GM10266 (cell line): Measurements from ENCODE around the gene RPS19BP1.

Source experiments
- DNase-seq: peaks from one replicate; pipeline ENCODE4 v3.0.0; 2012; ENCODE audit errors: extremely low spot score
- CTCF ChIP-seq: IDR thresholded peaks from 2 replicates; pipeline ENCODE4 v1.5.1; 2012; ENCODE audit warnings: mild to moderate bottlenecking, low read depth; ENCODE audit not compliant: control insufficient read depth, insufficient read depth; ENCODE audit errors: missing control alignments

Gene RPS19BP1

DNA sequence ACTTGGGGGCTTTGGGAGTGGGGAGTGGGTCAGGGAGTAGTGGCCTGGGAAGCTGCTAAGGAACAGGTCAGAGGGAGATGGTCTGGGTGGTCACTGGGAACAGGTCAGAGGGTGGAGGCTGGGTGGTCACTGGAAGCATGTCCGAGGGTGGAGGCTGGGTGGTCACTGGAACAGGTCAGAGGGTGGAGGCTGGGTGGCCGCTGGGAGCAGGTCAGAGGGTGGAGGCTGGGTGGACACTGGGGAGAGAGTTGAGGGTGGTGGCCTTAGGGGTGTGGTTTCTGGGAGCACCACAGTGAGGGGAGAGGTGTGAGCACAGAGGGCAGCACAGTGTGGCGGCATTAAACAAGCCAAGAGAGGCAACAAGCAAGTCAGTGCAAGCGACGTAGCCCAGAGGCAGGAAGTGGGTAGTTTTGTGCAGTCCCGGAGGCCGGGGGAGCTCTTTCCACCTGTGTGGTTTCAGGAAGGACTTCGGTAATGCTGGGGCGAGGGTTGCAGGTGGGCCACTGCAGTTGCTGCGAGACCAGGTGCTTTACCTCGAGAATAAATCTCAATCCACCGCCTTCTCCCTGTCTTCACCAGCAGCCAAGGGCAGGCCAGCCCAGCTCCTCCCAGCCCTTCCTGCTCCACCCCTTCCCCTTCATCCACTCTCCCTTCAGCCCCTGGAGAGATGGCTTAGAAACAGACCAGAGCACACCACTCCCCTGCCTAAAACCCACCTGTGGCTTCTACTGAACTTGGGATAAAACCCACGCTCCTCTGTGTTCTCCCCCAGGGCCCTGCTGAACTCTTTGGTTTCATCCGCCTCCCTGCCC, 34.8 kb upstream of the RPS19BP1 start:
- DNase-seq: no peak
- no peak for TF ChIP-seq CTCF

DNA sequence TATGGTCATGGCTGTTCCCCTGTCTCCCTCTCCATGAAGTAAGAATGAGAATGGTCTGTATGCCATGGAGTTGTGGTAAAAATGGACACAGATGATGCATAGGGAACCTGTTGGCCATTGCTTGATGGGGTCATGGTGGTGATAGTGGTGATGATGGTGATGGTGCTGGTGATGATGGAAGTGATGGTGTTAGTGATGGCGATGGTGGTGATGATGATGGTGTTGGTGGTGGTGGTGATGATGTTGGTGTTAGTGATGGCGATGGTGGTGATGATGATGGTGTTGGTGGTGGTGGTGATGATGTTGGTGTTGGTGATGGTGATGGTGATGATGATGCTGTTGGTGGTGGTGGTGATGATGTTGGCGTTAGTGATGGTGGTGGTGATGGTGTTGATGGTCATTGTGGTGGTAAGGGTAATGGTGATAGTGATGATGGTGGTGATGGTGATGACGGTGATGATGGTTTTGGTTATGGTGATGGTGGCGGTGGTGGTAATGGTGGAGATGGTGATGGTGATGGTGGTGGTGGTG, 32.9 kb upstream of the RPS19BP1 start:
- no peak for TF ChIP-seq CTCF
- no peak for DNase-seq

DNA sequence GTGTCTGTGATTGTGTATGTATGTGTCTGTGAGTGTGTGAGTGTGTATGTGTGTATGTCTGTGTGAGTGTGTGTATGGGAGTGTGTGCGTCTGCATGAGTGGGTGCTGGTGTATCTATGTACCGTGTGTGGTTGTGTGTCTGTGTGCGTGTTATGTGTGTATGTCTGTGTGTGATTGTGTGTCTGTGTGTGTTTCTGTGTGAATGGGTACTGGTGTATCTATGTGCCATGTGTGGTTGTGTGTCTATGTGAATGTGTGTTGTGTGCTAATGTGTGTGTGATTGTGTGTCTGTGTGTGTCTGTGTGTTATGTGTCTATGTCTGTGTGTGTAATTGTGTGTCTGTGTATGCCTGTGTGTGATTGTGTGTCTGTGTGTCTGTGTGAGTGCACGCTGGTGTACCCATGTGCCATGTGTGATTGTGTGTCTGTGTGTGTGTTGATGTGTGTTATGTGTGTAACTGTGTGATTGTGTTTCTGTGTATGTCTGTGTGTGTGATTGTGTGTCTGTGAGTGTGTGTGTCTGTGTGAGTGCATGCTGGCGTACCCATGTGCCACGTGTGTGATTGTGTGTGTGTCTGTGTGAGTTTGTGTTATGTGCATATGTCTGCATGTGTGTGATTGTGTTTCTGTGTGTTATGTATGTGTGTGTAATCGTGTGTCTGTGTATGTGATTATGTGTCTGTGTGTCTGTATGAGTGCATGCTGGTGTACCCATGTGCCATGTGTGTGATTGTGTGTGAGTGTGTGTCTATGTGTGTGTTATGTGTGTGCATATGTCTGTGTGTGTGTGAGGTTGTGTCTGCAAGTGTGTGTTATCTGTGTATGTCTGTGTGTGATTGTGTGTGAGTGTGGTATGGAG, 31.3 kb upstream of the RPS19BP1 start:
- DNase-seq: no peak
- no peak for TF ChIP-seq CTCF

- no peak for TF ChIP-seq CTCF
- DNase-seq: no peak
Observed at GRCh38 chr22:39562839-39563489, 30.4 kb upstream of the RPS19BP1 start.

GRCh38 chr22:39560127-39560526, 27.6 kb upstream of the RPS19BP1 start:
- no peak for TF ChIP-seq CTCF

GRCh38 chr22:39559456-39560105, 27.0 kb upstream of the RPS19BP1 start:
- TF ChIP-seq CTCF: peak; percentile 47

More at GRCh38 chr22:39560127-39560526, 27.6 kb upstream of the RPS19BP1 start:
- no peak for DNase-seq

More at GRCh38 chr22:39559456-39560105, 27.0 kb upstream of the RPS19BP1 start:
- DNase-seq: peak; percentile 63
